ENCODE results near the gene C1orf35.
A peak's percentile ranks its signal among the peaks of the same experiment; 100 is the strongest.

The C1orf35 gene

GRCh38 chr1:228148196-228148861, 45.2 kb upstream of the C1orf35 start:
- H3K4me1 ChIP-seq (ENCODE audit: control insufficient read depth in 5 of 5, insufficient read depth in 5 of 5, low read length in 5 of 5): peaks cover 5 to 75% (median 55%) of the 10 kb centered on the region in 5 donors
- H3K27ac ChIP-seq (ENCODE audit: low read depth, low read length): no peak overlapping the region
- H3K36me3 ChIP-seq (ENCODE audit: control insufficient read depth in 5 of 5, insufficient read depth in 5 of 5, low read length in 5 of 5): peaks cover 0 to 42% (median 39%) of the 10 kb centered on the region in 5 donors
- no peaks in the 10 kb centered on the region for H3K27me3 ChIP-seq (ENCODE audit: control insufficient read depth in 5 of 5, insufficient read depth in 4 of 5, low read length in 5 of 5)
- H3K9ac ChIP-seq (ENCODE audit: low read length in 5 of 5): peak overlapping the region in 2 of 5 donors; percentile 11 to 26
- H3K4me3 ChIP-seq (ENCODE audit: low read depth in 1 of 5, low read length in 5 of 5): no peak overlapping the region
- H3K9me3 ChIP-seq (ENCODE audit: control insufficient read depth in 5 of 5, low read length in 5 of 5): no peaks in the 10 kb centered on the region

- Histone ChIP-seq H3K4me3 (ENCODE audit: low read depth in 1 of 5, low read length in 5 of 5) (no peak overlapping the region), H3K36me3 (ENCODE audit: control insufficient read depth in 5 of 5, insufficient read depth in 5 of 5, low read length in 5 of 5) (peaks cover 0 to 44% (median 39%) of the 10 kb centered on the region in 5 donors), H3K4me1 (ENCODE audit: control insufficient read depth in 5 of 5, insufficient read depth in 5 of 5, low read length in 5 of 5) (peaks cover 8 to 81% (median 60%) of the 10 kb centered on the region in 5 donors), H3K27me3 (ENCODE audit: control insufficient read depth in 5 of 5, insufficient read depth in 4 of 5, low read length in 5 of 5) (no peaks in the 10 kb centered on the region), H3K27ac (ENCODE audit: low read depth, low read length) (no peak overlapping the region), H3K9me3 (ENCODE audit: control insufficient read depth in 5 of 5, low read length in 5 of 5) (no peaks in the 10 kb centered on the region), H3K9ac (ENCODE audit: low read length in 5 of 5) (peak overlapping the region in 1 of 5 donors; percentile 26)
Measured at GRCh38 chr1:228147768-228148167, 44.6 kb upstream of the C1orf35 start.

GRCh38 chr1:228147151-228147693, 44.1 kb upstream of the C1orf35 start:
- no peaks in the 10 kb centered on the region for H3K27me3 ChIP-seq (ENCODE audit: control insufficient read depth in 5 of 5, insufficient read depth in 4 of 5, low read length in 5 of 5)
- no peak overlapping the region for H3K9ac ChIP-seq (ENCODE audit: low read length in 5 of 5)
- peaks cover 9 to 86% (median 66%) of the 10 kb centered on the region in 5 donors for H3K4me1 ChIP-seq (ENCODE audit: control insufficient read depth in 5 of 5, insufficient read depth in 5 of 5, low read length in 5 of 5)
- no peaks in the 10 kb centered on the region for H3K9me3 ChIP-seq (ENCODE audit: control insufficient read depth in 5 of 5, low read length in 5 of 5)
- H3K27ac ChIP-seq (ENCODE audit: low read depth, low read length): no peak overlapping the region
- no peak overlapping the region for H3K4me3 ChIP-seq (ENCODE audit: low read depth in 1 of 5, low read length in 5 of 5)
- peaks cover 0 to 50% (median 39%) of the 10 kb centered on the region in 5 donors for H3K36me3 ChIP-seq (ENCODE audit: control insufficient read depth in 5 of 5, insufficient read depth in 5 of 5, low read length in 5 of 5)

DNA sequence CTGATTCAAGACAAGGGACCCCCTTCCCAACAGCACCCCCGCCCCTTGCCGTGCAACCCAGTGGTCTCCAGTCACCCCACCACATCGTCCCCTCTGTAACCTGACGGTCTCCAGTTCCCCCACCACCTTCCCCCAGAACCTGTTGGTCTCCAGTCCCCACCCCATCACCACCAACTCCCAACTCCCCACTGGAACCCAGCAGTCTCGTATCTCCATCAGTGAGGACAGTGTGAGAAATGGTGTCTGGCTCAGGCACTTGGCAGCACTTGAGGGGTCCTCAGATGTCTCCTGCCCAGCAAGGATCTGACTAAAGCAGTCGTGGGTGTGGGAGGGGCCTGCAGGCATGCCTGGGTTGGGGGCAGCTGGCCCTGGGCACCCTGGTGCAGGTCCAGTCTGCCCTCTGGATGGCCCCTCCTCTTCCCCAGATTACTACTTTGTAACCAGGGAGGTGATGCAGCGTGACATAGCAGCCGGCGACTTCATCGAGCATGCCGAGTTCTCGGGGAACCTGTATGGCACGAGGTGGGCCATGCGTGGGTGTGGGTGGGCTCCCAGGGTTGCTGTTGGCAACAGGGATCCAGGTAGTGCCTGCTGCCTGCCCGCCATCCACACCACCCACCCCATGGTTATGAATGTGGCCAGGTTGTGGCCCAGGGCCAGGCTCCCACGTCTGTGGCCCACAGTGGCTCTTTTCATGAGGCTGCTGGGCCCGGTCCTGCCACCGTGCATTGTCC, 43.5 kb upstream of the C1orf35 start:
- no peak overlapping the region for H3K9ac ChIP-seq (ENCODE audit: low read length in 5 of 5)
- no peak overlapping the region for H3K4me3 ChIP-seq (ENCODE audit: low read depth in 1 of 5, low read length in 5 of 5)
- H3K27ac ChIP-seq (ENCODE audit: low read depth, low read length): no peak overlapping the region
- H3K4me1 ChIP-seq (ENCODE audit: control insufficient read depth in 5 of 5, insufficient read depth in 5 of 5, low read length in 5 of 5): peaks cover 14 to 90% (median 69%) of the 10 kb centered on the region in 5 donors
- peaks cover 0 to 51% (median 39%) of the 10 kb centered on the region in 5 donors for H3K36me3 ChIP-seq (ENCODE audit: control insufficient read depth in 5 of 5, insufficient read depth in 5 of 5, low read length in 5 of 5)
- no peaks in the 10 kb centered on the region for H3K9me3 ChIP-seq (ENCODE audit: control insufficient read depth in 5 of 5, low read length in 5 of 5)
- no peaks in the 10 kb centered on the region for H3K27me3 ChIP-seq (ENCODE audit: control insufficient read depth in 5 of 5, insufficient read depth in 4 of 5, low read length in 5 of 5)

DNA sequence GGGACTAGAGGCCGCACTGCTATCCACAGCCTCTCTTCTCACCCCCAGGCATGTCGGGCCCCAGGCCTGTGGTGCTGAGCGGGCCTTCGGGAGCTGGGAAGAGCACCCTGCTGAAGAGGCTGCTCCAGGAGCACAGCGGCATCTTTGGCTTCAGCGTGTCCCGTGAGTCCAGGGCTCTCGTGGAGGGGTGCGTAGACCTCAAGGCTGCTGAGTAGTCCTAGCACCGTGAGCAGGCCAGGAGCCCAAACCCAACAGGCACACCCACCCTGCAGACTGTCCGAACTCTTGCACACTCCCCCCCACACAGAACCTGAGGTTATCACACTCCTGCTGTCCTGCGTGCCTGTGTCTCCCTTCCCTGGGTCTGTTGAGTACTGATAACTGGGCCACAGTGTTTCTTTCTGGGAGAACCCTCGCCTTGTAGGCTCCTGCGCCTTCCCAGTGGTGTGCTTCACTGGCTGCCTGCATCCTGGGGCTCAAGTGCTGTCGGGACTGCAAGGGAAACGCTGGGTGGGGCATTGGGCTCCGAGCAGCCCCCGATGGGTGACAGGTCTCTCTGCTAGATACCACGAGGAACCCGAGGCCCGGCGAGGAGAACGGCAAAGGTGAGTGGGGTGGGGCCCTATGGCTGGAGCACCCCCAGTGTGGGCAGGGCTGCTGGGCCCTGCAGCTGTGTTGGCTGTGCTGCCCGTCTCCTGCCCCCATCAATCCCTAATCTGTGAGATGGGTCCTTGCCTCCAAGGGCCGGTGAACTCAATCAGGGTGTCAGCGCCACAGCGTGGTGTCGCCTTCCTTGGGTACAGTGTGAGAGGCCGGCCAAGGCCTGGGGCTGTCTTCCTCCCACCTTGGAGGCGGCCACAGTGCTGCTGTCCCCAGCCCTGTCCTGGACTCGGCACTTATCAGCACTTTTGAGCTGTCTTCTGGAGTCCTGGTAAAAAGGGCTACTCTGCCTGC, 42.6 kb upstream of the C1orf35 start:
- Histone ChIP-seq H3K4me1 (ENCODE audit: control insufficient read depth in 5 of 5, insufficient read depth in 5 of 5, low read length in 5 of 5) (peaks cover 13 to 90% (median 69%) of the 10 kb centered on the region in 5 donors), H3K9ac (ENCODE audit: low read length in 5 of 5) (no peak overlapping the region), H3K9me3 (ENCODE audit: control insufficient read depth in 5 of 5, low read length in 5 of 5) (no peaks in the 10 kb centered on the region), H3K27me3 (ENCODE audit: control insufficient read depth in 5 of 5, insufficient read depth in 4 of 5, low read length in 5 of 5) (no peaks in the 10 kb centered on the region), H3K4me3 (ENCODE audit: low read depth in 1 of 5, low read length in 5 of 5) (no peak overlapping the region), H3K27ac (ENCODE audit: low read depth, low read length) (no peak overlapping the region), H3K36me3 (ENCODE audit: control insufficient read depth in 5 of 5, insufficient read depth in 5 of 5, low read length in 5 of 5) (peaks cover 0 to 51% (median 39%) of the 10 kb centered on the region in 5 donors)

DNA sequence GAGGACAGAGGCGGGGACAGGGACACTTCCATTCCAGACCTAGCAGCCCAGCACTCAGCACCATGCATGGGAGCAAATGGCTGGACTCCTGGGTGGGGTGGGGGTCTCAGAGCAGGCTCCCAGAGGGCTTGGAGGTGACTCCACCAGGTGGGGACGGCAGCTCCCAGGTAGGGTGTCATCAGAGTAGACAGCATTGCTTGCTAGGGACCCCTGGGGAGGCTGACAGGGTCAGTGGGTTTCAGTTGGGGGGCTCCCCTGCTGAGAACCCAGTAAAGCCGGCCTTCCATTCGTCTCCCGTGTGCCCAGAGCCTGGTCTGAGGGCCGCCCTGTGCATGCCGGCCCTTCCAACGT, 41.8 kb upstream of the C1orf35 start:
- Histone ChIP-seq H3K27ac (ENCODE audit: low read depth, low read length) (no peak overlapping the region), H3K27me3 (ENCODE audit: control insufficient read depth in 5 of 5, insufficient read depth in 4 of 5, low read length in 5 of 5) (no peaks in the 10 kb centered on the region), H3K4me1 (ENCODE audit: control insufficient read depth in 5 of 5, insufficient read depth in 5 of 5, low read length in 5 of 5) (peaks cover 13 to 83% (median 65%) of the 10 kb centered on the region in 5 donors), H3K4me3 (ENCODE audit: low read depth in 1 of 5, low read length in 5 of 5) (no peak overlapping the region), H3K36me3 (ENCODE audit: control insufficient read depth in 5 of 5, insufficient read depth in 5 of 5, low read length in 5 of 5) (peaks cover 0 to 51% (median 39%) of the 10 kb centered on the region in 5 donors), H3K9ac (ENCODE audit: low read length in 5 of 5) (peak overlapping the region in 1 of 5 donors; percentile 28), H3K9me3 (ENCODE audit: control insufficient read depth in 5 of 5, low read length in 5 of 5) (no peaks in the 10 kb centered on the region)

DNA sequence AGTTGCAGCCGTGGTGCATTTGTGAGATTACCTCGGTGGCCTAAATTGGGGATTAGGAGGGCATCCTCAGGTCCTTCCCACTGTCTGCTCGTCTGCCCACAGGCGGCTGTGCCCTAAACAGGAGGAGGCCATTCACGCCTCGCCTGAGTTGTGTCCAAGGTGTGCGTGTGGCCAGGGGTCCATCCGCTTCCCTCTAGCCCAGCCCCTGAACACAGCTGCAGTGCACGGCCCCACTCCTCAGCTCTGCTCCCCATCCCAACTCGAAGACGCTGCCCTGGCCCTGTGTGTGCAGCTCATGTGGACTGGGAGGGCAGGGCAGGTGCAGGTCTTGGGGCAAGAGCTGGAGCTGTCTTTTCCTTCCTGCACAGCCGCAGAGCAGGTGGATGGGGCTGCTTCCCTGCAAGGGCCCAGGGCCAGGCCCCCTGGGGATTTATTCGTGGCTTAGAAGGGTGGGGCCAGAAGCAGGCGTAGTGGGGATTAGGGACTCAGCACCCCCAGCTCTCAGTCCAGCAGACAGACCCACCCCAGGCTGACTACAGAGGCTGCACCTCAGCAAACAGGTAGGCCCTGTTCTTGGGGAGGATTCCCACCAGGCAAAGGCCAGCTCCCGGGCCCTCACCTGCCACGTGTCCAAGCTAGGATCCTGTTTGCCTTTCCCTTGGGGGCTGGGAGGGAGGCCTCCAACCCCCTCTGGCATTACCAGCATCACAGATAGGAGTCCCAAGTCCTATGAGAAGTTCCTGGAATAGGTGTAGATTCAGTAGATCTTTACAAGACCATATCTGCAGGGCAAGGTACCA, 41.3 kb upstream of the C1orf35 start:
- Histone ChIP-seq H3K27ac (ENCODE audit: low read depth, low read length) (no peak overlapping the region), H3K27me3 (ENCODE audit: control insufficient read depth in 5 of 5, insufficient read depth in 4 of 5, low read length in 5 of 5) (no peaks in the 10 kb centered on the region), H3K9me3 (ENCODE audit: control insufficient read depth in 5 of 5, low read length in 5 of 5) (no peaks in the 10 kb centered on the region), H3K36me3 (ENCODE audit: control insufficient read depth in 5 of 5, insufficient read depth in 5 of 5, low read length in 5 of 5) (peaks cover 0 to 51% (median 39%) of the 10 kb centered on the region in 5 donors), H3K4me3 (ENCODE audit: low read depth in 1 of 5, low read length in 5 of 5) (no peak overlapping the region), H3K9ac (ENCODE audit: low read length in 5 of 5) (peak overlapping the region in 1 of 5 donors; percentile 28), H3K4me1 (ENCODE audit: control insufficient read depth in 5 of 5, insufficient read depth in 5 of 5, low read length in 5 of 5) (peaks cover 13 to 81% (median 62%) of the 10 kb centered on the region in 5 donors)

GRCh38 chr1:228143480-228144192, 40.5 kb upstream of the C1orf35 start:
- no peak overlapping the region for H3K27ac ChIP-seq (ENCODE audit: low read depth, low read length)
- H3K36me3 ChIP-seq (ENCODE audit: control insufficient read depth in 5 of 5, insufficient read depth in 5 of 5, low read length in 5 of 5): peaks cover 0 to 45% (median 38%) of the 10 kb centered on the region in 5 donors
- H3K9me3 ChIP-seq (ENCODE audit: control insufficient read depth in 5 of 5, low read length in 5 of 5): no peaks in the 10 kb centered on the region
- no peak overlapping the region for H3K9ac ChIP-seq (ENCODE audit: low read length in 5 of 5)
- no peaks in the 10 kb centered on the region for H3K27me3 ChIP-seq (ENCODE audit: control insufficient read depth in 5 of 5, insufficient read depth in 4 of 5, low read length in 5 of 5)
- H3K4me1 ChIP-seq (ENCODE audit: control insufficient read depth in 5 of 5, insufficient read depth in 5 of 5, low read length in 5 of 5): peaks cover 13 to 75% (median 56%) of the 10 kb centered on the region in 5 donors
- H3K4me3 ChIP-seq (ENCODE audit: low read depth in 1 of 5, low read length in 5 of 5): no peak overlapping the region

Data from subcutaneous abdominal adipose tissue (tissue), 5 donors.